Activated naive CD4-positive, alpha-beta T cell treated with anti-CD3 and anti-CD28 coated beads, Interleukin-2, amount 10 ng/mL, durations not matched to agents 7 days and 5 days (primary cell): ENCODE data around the gene RESF1.
A peak's percentile ranks its signal among the peaks of the same experiment; 100 is the strongest.

Experiments
- CTCF ChIA-PET: fragments of 350-600 bp; sonication (Branson Sonifier 250); formaldehyde crosslinking; loops from one replicate; lab custom pipeline; 2021; ENCODE audit warnings: antibody characterized with exemption; lab: Charles Lee
- DNase-seq: peaks from one replicate; pipeline ENCODE4 v3.0.0-alpha.2; 2020
- H3K27ac Mint-ChIP-seq: one replicate; pipeline ENCODE4 v1.8.0; 2021; ENCODE audit warnings: mild to moderate bottlenecking, moderate library complexity, mixed read lengths
- H3K27me3 Mint-ChIP-seq: one replicate; pipeline ENCODE4 v1.8.0; 2021; ENCODE audit warnings: mild to moderate bottlenecking, mixed read lengths
- H3K36me3 Mint-ChIP-seq: one replicate; pipeline ENCODE4 v1.8.0; 2021; ENCODE audit warnings: mixed read lengths
- H3K4me1 Mint-ChIP-seq: one replicate; pipeline ENCODE4 v1.8.0; 2021; ENCODE audit warnings: mixed read lengths
- H3K4me3 Mint-ChIP-seq: one replicate; pipeline ENCODE4 v1.8.0; 2021; ENCODE audit warnings: mild to moderate bottlenecking, moderate library complexity, mixed read lengths
- H3K9me3 Mint-ChIP-seq: one replicate; pipeline ENCODE4 v1.8.0; 2021; ENCODE audit warnings: mixed read lengths

RESF1 gene

DNA sequence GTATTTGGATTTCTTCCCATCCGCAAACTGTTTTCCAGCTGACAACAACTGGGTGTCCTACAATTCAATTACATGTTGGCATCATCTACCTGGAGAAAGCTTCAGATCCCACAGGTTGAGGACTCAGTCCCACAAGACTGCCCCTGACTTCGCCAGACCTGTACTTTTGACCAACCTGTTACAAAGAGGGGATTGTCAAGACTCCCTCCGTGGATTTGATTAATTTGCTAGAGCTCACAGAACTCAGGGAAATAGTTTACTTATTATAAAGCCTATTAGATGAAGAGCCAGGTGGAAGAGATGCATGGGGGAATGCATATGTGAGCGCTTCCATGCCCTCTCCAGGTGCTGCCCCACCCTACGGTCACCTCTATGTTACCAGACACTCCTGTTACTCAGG lies 14.6 kb downstream of the RESF1 start:
- H3K27me3 Mint-ChIP-seq = no peaks in the 10 kb centered on the region
- peaks cover 14% of the 10 kb centered on the region for H3K4me1 Mint-ChIP-seq
- H3K9me3 Mint-ChIP-seq = peaks cover 60% of the 10 kb centered on the region
- no peak for DNase-seq
- CTCF ChIA-PET = no interaction called here
- peaks cover 94% of the 10 kb centered on the region for H3K36me3 Mint-ChIP-seq
- H3K4me3 Mint-ChIP-seq = no peak overlapping the region
- H3K27ac Mint-ChIP-seq = no peak overlapping the region

DNA sequence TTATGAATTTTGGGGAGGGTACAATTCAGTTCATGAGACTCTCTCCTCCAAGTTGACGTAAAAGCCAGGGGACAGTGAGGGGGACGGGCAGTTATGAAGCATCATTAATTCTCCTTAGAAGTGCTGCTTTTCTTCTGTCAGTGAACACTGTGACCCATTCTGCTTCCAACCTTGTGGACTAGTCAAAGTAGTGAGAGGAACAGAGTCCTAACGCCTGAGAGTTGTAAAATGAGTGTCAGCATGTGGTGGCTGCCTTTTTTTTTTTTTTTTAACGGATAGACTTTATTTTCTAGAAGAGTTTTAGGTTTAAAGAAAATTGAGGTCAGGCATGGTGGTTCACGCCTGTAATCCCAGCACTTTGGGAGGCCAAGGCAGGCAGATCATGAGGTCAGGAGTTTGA lies 15.5 kb downstream of the RESF1 start:
- H3K4me3 Mint-ChIP-seq = no peak overlapping the region
- CTCF ChIA-PET = interaction anchor here (0.7 kb wide), 1 partner anchor 10 kb away, joined by 3 read pairs; no protein-coding TSS in a partner anchor
- peaks cover 66% of the 10 kb centered on the region for H3K9me3 Mint-ChIP-seq

DNA sequence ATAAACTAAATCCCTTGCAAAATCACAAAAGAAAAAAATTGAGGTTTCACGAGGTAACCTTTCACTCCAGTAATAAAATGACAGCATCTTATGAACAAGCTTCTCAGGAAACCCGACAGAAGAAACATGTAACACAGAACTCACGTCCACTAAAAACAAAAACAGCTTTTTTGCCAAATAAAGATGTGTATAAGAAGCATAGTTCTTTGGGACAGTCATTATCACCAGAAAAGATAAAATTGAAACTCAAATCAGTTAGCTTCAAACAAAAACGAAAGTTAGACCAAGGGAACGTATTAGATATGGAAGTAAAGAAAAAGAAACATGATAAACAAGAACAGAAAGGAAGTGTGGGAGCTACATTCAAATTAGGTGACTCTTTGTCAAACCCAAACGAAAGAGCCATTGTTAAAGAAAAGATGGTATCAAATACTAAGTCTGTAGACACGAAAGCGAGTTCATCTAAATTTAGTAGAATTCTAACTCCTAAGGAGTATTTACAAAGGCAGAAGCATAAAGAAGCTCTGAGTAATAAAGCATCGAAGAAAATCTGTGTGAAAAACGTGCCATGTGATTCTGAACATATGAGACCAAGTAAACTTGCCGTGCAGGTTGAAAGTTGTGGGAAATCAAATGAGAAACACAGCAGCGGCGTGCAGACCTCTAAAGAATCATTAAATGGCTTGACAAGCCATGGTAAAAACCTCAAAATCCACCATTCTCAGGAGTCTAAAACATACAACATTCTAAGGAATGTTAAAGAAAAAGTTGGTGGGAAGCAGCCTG lies 25.8 kb downstream of the RESF1 start:
- H3K27ac Mint-ChIP-seq = no peak overlapping the region
- no peak for DNase-seq
- H3K4me3 Mint-ChIP-seq = no peak overlapping the region
- peaks cover 47% of the 10 kb centered on the region for H3K4me1 Mint-ChIP-seq
- H3K27me3 Mint-ChIP-seq = no peaks in the 10 kb centered on the region
- H3K36me3 Mint-ChIP-seq = peaks cover 99% of the 10 kb centered on the region
- CTCF ChIA-PET = no interaction called here
- H3K9me3 Mint-ChIP-seq = peaks cover 78% of the 10 kb centered on the region

More for the DNA sequence above, 15.5 kb downstream of the RESF1 start:
- Mint-ChIP-seq H3K36me3 (peaks cover 94% of the 10 kb centered on the region), H3K27ac (no peak overlapping the region), H3K4me1 (peaks cover 9% of the 10 kb centered on the region), H3K27me3 (no peaks in the 10 kb centered on the region)
- DNase-seq = no peak

DNA sequence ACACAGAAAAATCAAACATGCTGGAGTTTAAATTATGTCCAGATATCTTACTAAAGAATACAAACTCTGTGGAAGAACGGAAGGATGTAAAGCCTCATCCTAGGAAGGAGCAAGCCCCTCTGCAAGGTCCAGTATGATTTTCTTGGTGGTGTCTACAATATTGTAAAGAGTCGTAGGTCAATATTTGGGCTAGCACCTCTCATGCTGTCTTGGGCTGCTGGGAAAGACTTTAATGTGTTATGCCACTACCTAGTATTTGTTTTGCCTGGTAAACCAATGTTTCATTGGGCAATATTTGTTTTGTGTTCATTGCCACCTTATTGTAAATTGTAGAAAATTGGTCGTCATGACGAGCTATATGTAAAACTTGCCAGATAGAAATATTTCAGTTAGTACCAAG lies 26.6 kb downstream of the RESF1 start:
- H3K4me3 Mint-ChIP-seq = no peak overlapping the region
- H3K9me3 Mint-ChIP-seq = peaks cover 81% of the 10 kb centered on the region
- peaks cover 98% of the 10 kb centered on the region for H3K36me3 Mint-ChIP-seq
- no peaks in the 10 kb centered on the region for H3K27me3 Mint-ChIP-seq
- no peak for DNase-seq
- no peak overlapping the region for H3K27ac Mint-ChIP-seq
- H3K4me1 Mint-ChIP-seq = peaks cover 55% of the 10 kb centered on the region
- CTCF ChIA-PET = no interaction called here

DNA sequence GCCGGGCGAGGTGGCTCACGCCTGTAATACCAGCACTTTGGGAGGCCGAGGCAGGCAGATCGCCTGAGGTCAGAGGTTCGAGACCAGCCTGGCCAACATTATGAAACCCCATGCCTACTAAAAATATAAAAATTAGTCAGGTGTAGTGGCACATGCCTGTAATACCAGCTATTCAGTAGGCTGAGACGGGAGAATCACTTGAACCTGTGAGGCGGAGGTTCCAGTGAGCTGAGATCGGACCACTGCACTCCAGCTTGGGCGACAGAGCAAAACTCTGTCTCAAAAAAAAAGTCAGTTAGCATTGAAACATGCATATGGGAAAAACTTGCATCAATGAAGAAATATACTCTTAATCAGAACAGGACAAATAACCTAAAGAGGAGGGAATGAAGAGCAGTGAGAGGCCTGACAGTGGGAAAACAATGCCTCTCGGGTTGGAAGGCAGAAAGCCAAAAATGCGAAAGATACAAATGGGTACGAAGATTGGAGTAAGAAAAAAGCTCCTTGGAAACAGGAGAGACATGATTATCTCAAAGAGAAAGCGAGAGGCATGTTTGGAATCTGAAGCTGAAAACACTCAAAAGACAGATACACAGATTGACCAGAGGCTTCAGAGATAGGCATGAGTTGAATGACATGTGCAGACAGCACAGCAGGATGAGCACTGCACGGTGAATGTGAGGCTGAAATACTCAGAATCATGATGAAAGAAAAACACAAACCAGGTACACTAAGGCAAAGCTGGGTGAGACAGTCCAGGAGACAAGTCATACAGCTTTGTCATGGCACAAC lies 30.6 kb downstream of the RESF1 start:
- CTCF ChIA-PET = no interaction called here
- Mint-ChIP-seq H3K4me3 (no peak overlapping the region), H3K27me3 (no peaks in the 10 kb centered on the region), H3K36me3 (peaks cover 89% of the 10 kb centered on the region), H3K27ac (peak overlapping the region; percentile 83), H3K9me3 (peaks cover 58% of the 10 kb centered on the region), H3K4me1 (peaks cover 59% of the 10 kb centered on the region)
- no peak for DNase-seq

DNA sequence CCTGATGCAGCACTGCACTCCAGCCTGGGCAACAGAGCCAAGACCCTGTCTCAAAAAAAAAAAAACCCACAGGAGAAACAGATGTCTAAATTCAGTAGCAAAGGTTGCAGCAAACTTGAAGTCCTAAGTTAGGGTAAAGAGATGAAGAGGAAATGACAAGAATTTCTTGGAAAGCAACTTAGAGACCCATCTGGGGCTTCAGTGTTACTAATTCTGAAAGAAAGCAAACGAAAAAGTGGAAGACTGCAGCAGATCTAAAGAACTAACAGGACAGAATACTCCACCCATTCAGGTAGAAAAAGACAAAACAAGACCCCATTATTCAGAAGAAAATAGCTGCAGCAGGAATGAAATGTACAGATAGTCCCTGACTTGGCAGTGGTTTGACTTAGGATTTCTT lies 31.9 kb downstream of the RESF1 start:
- CTCF ChIA-PET = no interaction called here
- peaks cover 46% of the 10 kb centered on the region for H3K4me1 Mint-ChIP-seq
- peaks cover 44% of the 10 kb centered on the region for H3K9me3 Mint-ChIP-seq
- DNase-seq = no peak
- no peak overlapping the region for H3K4me3 Mint-ChIP-seq
- H3K36me3 Mint-ChIP-seq = peaks cover 86% of the 10 kb centered on the region
- no peaks in the 10 kb centered on the region for H3K27me3 Mint-ChIP-seq
- peak overlapping the region; percentile 76 for H3K27ac Mint-ChIP-seq

DNA sequence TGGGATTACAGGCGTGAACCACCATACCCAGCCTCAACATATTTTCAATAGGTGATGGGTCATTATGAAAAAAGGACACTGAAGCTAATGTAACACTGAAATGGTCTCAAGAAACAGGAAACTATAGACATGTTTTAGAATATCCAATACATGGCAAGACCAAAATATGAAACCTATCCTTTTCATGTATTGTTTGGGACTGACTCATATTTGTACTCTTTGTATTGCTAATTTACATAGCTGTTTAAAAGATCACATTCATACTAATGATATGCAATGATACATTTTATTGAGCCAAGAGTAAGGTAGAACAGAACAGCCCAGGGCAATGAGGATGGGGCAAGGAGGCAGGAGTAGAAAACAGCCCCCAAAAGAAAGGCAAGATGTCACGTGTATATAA lies 32.6 kb downstream of the RESF1 start:
- no peak overlapping the region for H3K4me3 Mint-ChIP-seq
- DNase-seq = no peak
- H3K36me3 Mint-ChIP-seq = peaks cover 83% of the 10 kb centered on the region
- CTCF ChIA-PET = interaction anchor here (0.6 to 0.7 kb wide), 2 partner anchors 8 to 24 kb away, joined by 3 read pairs; no protein-coding TSS in a partner anchor
- H3K27ac Mint-ChIP-seq = peak overlapping the region; percentile 76
- no peaks in the 10 kb centered on the region for H3K27me3 Mint-ChIP-seq
- peaks cover 38% of the 10 kb centered on the region for H3K9me3 Mint-ChIP-seq
- H3K4me1 Mint-ChIP-seq = peaks cover 40% of the 10 kb centered on the region

DNA sequence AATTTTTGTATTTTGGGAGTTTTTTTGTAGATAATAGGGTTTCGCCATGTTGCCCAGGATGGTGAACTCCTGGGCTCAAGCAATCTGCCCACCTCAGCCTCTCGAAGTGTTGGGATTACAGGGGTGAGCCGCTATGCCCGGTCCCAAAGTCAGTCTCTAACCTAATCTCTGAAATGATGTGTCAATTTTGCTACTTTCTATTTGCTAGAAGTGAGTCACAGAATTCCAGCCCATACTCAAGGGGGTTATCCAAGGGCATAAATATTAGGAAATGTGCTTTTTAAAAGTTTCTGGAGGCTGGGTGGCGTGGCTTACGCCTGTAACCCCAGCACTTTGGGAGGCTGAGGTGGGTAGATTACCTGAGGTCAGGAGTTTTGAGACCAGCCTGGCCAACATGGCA lies 40.5 kb downstream of the RESF1 start:
- Mint-ChIP-seq H3K36me3 (peaks cover 56% of the 10 kb centered on the region), H3K27ac (peak overlapping the region; percentile 49), H3K4me1 (no peaks in the 10 kb centered on the region), H3K27me3 (no peaks in the 10 kb centered on the region), H3K4me3 (no peak overlapping the region), H3K9me3 (no peaks in the 10 kb centered on the region)
- CTCF ChIA-PET = interaction anchor here (1.1 kb wide), 1 partner anchor 8 kb away, joined by 3 read pairs; no protein-coding TSS in a partner anchor
- DNase-seq = no peak

DNA sequence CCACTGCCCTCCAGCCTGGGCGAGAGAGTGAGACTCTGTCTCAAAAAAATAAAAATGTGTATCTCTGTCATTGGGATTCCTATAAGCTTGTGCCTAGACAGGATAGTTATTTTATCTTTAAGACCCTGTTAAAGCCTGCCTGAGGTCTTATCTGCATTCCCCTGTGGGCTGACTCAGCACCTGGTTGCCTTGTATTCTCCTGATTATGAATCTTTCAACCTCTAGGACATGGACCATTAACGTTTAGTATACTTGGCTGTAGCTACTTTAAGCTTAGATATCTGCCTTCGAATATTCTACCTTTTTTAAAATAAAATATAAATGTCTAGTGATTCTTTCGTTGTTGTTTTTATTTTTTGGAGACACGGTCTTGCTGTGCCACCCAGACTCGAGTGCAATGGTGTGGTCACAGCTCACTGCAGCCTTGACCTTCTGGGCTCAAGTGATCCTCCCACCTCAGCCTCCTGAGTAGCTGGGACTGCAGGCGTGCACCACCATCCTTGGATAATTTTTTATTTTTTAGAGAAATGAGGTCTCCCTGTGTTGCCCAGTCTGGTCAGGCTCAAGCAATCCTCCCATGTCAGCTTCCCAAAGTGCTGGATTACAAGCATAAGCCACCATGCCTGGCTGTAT lies 41.3 kb downstream of the RESF1 start:
- H3K36me3 Mint-ChIP-seq = peaks cover 51% of the 10 kb centered on the region
- H3K4me3 Mint-ChIP-seq = no peak overlapping the region
- H3K4me1 Mint-ChIP-seq = no peaks in the 10 kb centered on the region
- CTCF ChIA-PET = interaction anchor here (1.1 kb wide), 1 partner anchor 9 kb away, joined by 3 read pairs; no protein-coding TSS in a partner anchor
- peak overlapping the region; percentile 17 for H3K27ac Mint-ChIP-seq
- no peak for DNase-seq
- H3K9me3 Mint-ChIP-seq = no peaks in the 10 kb centered on the region
- H3K27me3 Mint-ChIP-seq = no peaks in the 10 kb centered on the region

DNA sequence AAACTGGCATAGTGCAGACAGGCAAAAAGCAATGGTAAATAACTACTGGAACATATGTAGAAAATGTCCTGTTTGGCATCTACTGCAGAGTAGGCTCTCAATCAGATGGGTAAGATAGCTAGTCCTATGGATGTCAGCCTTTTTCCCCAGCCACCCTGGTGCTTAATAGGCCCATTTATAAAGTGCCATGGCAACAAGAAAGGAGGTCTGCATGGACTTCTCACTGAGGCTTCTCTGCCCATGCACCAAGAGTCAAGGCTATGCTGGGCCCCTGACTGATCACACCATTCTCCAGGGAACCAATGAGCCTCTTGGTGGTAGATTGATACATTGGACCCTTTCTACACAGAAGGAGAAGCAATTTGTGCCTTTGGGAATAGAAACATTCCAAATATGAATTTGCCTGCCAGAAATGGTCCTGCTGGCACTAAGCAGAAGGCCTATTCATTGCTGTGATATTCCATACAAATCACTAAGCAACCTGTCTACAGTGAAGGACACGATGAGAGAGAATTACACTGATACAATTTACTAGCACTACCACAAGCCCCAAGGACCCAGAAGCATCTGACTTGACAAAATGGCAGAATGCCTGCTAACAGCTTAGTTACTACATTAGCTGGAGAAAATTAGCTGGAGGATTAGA lies 43.8 kb downstream of the RESF1 start:
- CTCF ChIA-PET = no interaction called here
- no peak for DNase-seq
- no peaks in the 10 kb centered on the region for H3K4me1 Mint-ChIP-seq
- H3K27me3 Mint-ChIP-seq = no peaks in the 10 kb centered on the region
- no peak overlapping the region for H3K4me3 Mint-ChIP-seq
- peaks cover 36% of the 10 kb centered on the region for H3K36me3 Mint-ChIP-seq
- no peaks in the 10 kb centered on the region for H3K9me3 Mint-ChIP-seq
- H3K27ac Mint-ChIP-seq = peak overlapping the region; percentile 49

DNA sequence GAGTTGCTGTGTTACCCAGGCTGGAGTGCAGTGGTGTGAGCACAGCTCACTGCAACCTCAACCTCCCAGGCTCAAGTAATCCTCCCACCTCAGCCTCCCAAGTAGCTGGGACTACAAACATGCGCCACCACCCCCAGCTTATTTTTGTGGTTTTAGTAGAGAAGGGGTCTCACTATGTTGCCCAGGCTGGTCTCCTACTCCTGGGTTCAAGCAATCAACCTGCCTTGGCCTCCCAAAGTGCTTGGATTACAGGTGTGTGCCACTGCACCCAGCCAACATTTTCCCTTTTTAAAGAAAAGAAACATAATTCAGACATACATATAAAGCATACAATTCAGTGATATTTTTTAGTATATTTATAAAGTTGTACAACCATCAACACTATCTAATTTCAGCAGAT lies 44.4 kb downstream of the RESF1 start:
- CTCF ChIA-PET = no interaction called here
- no peak overlapping the region for H3K4me3 Mint-ChIP-seq
- H3K9me3 Mint-ChIP-seq = no peaks in the 10 kb centered on the region
- H3K36me3 Mint-ChIP-seq = peaks cover 35% of the 10 kb centered on the region
- H3K27me3 Mint-ChIP-seq = no peaks in the 10 kb centered on the region
- no peak overlapping the region for H3K27ac Mint-ChIP-seq
- no peaks in the 10 kb centered on the region for H3K4me1 Mint-ChIP-seq
- no peak for DNase-seq

DNA sequence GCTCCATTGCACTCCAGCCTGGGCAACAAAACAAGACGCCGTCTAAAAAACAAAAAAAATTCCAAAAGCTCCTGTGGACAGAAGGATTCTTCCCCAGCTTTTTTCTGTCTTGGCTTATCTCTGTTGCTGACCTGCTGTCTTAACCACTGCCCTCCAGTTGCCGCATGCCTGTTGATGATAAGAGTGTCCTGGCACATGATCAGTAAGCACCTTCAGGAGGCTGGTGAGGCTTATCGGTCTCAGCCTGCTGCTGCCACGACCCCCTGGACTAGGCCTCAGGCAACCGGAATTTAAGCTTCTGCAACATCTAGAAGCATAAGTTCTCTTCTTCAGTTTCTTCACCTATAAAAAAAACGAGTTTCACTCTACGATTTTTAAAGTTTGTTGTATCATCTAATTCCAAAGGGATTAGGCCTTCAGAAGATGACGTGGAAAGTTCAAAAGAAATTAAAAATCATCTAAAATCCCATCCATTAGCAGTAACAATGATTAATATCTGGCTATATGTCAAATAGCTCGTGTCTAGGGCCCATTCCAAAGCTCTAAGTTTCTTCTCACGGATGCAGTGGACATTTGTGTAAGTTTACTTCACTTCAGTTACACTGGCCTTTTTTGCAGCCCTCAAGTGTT lies 46.4 kb downstream of the RESF1 start:
- Mint-ChIP-seq H3K4me3 (no peak overlapping the region), H3K9me3 (no peaks in the 10 kb centered on the region), H3K27me3 (no peaks in the 10 kb centered on the region), H3K27ac (no peak overlapping the region), H3K4me1 (no peaks in the 10 kb centered on the region), H3K36me3 (peaks cover 23% of the 10 kb centered on the region)
- DNase-seq = no peak
- CTCF ChIA-PET = no interaction called here
